PFSK-1 (cell line): Measurements from ENCODE around the gene RNF20.

Experiments used
- FOXP2 ChIP-seq: optimal IDR thresholded peaks from 2 replicates; pipeline ENCODE3; 2011; ENCODE audit warnings: borderline replicate concordance, control low read depth, inconsistent platforms; ENCODE audit not compliant: insufficient read depth; ENCODE audit errors: extremely low read length, extremely low read depth
- POLR2AphosphoS5 ChIP-seq: IDR thresholded peaks from 2 replicates; pipeline ENCODE4 v1.6.1; 2012; ENCODE audit warnings: low read depth, mild to moderate bottlenecking, control low read depth, low read length, moderate library complexity
- REST ChIP-seq, 2 experiments: IDR thresholded peaks; 2 replicates each; pipeline versions ENCODE4 v1.6.1 to v1.8.0; 2011 to 2012; ENCODE audit warnings: low read depth in 2 of 2, low read length in 2 of 2, control low read depth in 1 of 2, inconsistent platforms in 1 of 2, mild to moderate bottlenecking in 1 of 2, moderate library complexity in 1 of 2; ENCODE audit not compliant: insufficient read depth in 1 of 2
- SIN3A ChIP-seq: IDR thresholded peaks from 2 replicates; pipeline ENCODE4 v1.6.1; 2012; ENCODE audit warnings: mild to moderate bottlenecking, low read length, moderate library complexity, borderline replicate concordance; ENCODE audit not compliant: insufficient read depth
- TAF1 ChIP-seq: IDR thresholded peaks from 2 replicates; pipeline ENCODE4 v1.6.1; 2012; ENCODE audit warnings: low read length, control low read depth, borderline replicate concordance; ENCODE audit not compliant: insufficient read depth

RNF20 gene

GRCh38 chr9:101569741-101570501 is 36.3 kb downstream of the RNF20 start:
- no peak for TF ChIP-seq POLR2AphosphoS5
- no peak for TF ChIP-seq FOXP2
- TF ChIP-seq TAF1 = no peak
- TF ChIP-seq SIN3A = no peak
- no peak for TF ChIP-seq REST (IDR thresholded peaks at IDR 0.05; ENCODE audit: insufficient read depth in 1 of 2, low read depth in 2 of 2, low read length in 2 of 2)

GRCh38 chr9:101571114-101571513 is 37.5 kb downstream of the RNF20 start:
- TF ChIP-seq TAF1 (no peak), REST (IDR thresholded peaks at IDR 0.05; ENCODE audit: insufficient read depth in 1 of 2, low read depth in 2 of 2, low read length in 2 of 2) (no peak), SIN3A (no peak), FOXP2 (no peak), POLR2AphosphoS5 (no peak)

GRCh38 chr9:101572316-101572715 is 38.7 kb downstream of the RNF20 start:
- TF ChIP-seq POLR2AphosphoS5 = no peak
- TF ChIP-seq SIN3A = no peak
- TF ChIP-seq FOXP2 = no peak
- TF ChIP-seq REST (IDR thresholded peaks at IDR 0.05; ENCODE audit: insufficient read depth in 1 of 2, low read depth in 2 of 2, low read length in 2 of 2) = no peak

GRCh38 chr9:101574731-101575333 is 41.2 kb downstream of the RNF20 start:
- TF ChIP-seq REST (IDR thresholded peaks at IDR 0.05; ENCODE audit: insufficient read depth in 1 of 2, low read depth in 2 of 2, low read length in 2 of 2) = no peak
- no peak for TF ChIP-seq POLR2AphosphoS5
- TF ChIP-seq FOXP2 = no peak
- no peak for TF ChIP-seq SIN3A
- no peak for TF ChIP-seq TAF1
